Sigmoid colon (tissue), 7 donors: Measurements from ENCODE around the gene TMEM191B. TPM values are rescaled to one million over a fixed set of nuclear protein-coding genes. Genes with fewer than 3 reads are reported as not detected.
"Not testable (repeated sequence)": the region's sequence is repeated elsewhere in the genome, so short reads cannot be mapped to it uniquely, and the experiment has no call there.

Source experiments
- DNase-seq: peaks from one replicate; pipeline ENCODE4 v3.0.0-alpha.2; 2019
- H3K27ac ChIP-seq, 4 donors: fragments of 200-600 bp; sonication (generic); one replicate each; pipeline ENCODE4 v1.5.1; 2016 to 2019; ENCODE audit warnings: mild to moderate bottlenecking in 1 of 4
- H3K27me3 ChIP-seq, 3 donors: fragments of 200-600 bp; sonication (generic); one replicate each; pipeline ENCODE4 v1.5.1; 2019; ENCODE audit warnings: mild to moderate bottlenecking in 1 of 3
- H3K36me3 ChIP-seq, 4 donors: fragments of 200-600 bp; sonication (generic); one replicate each; pipeline ENCODE4 v1.5.1; 2016 to 2019
- H3K4me1 ChIP-seq, 4 donors: fragments of 200-600 bp; sonication (generic); one replicate each; pipeline ENCODE4 v1.5.1; 2017 to 2019
- H3K4me3 ChIP-seq, 4 donors: fragments of 200-600 bp; sonication (generic); one replicate each; pipeline ENCODE4 v1.5.1; 2017 to 2019; ENCODE audit warnings: mild to moderate bottlenecking in 2 of 4, moderate library complexity in 1 of 4
- H3K9me3 ChIP-seq, 4 donors: fragments of 200-600 bp in 3 of 4; sonication (generic) in 3 of 4; one replicate each; pipeline versions ENCODE4 v1.5.1 to v1.6.1; 2013 to 2019
- WGBS, 2 donors: extraction: QIAGEN DNeasy Blood & Tissue Kit; methylation state at CpG; one replicate each; pipeline ENCODE4 v1.1.7; 2013; 5-methylcytosine and 5-hydroxymethylcytosine counted together
- intact Hi-C: fragments of 100-400 bp; cut with DNase I; formaldehyde crosslinking; loops from one replicate; pipeline ENCODE4 v1.15.1; 2023
- polyA plus RNA-seq, 3 donors: library from polyadenylated mRNA; stranded (reverse); fragments of 200-250 nt; gene quantifications; one replicate each; pipeline ENCODE4 v1.2.3, GENCODE V29; 2013
- total RNA-seq, 4 donors: library from RNA; depleted of rRNA; stranded (reverse); fragments of >200 nt; gene quantifications; one replicate each; pipeline ENCODE4 v1.1.0, GENCODE V29; 2016
- donor health status: healthy with polysubstance abuse.
- donor health status: Bipolar disorder and iron deficiency.
- donor health status: healthy.

TMEM191B gene
- total and polyA plus RNA-seq, 7 donors: 0.36 to 6.6 (median 0.69) TPM; not detected in 2

GRCh38 chr22:18539994-18540393 is 12.4 kb downstream of the TMEM191B start:
- H3K27me3 ChIP-seq, H3K9me3 ChIP-seq, H3K27ac ChIP-seq, H3K4me1 ChIP-seq, intact Hi-C loops, DNase-seq, H3K4me3 ChIP-seq, H3K36me3 ChIP-seq: not testable (repeated sequence)
- 92 to 94% methylated on average over 5 of the region's 6 CpGs for WGBS, 2 donors

GRCh38 chr22:18543400-18543799 is 15.8 kb downstream of the TMEM191B start:
- H3K9me3 ChIP-seq, H3K4me1 ChIP-seq, H3K27me3 ChIP-seq, H3K27ac ChIP-seq, intact Hi-C loops, H3K4me3 ChIP-seq, DNase-seq, H3K36me3 ChIP-seq: not testable (repeated sequence)
- WGBS, 2 donors: 57% methylated on average over 1 of the region's 11 CpGs; no CpG with 5 or more reads in 1 of the 2 donors

- H3K9me3 ChIP-seq, H3K4me3 ChIP-seq, H3K36me3 ChIP-seq, H3K27ac ChIP-seq, H3K4me1 ChIP-seq, DNase-seq, H3K27me3 ChIP-seq, intact Hi-C loops: not testable (repeated sequence)
- WGBS, 2 donors: 87 to 89% methylated on average over 5 to 9 of the region's 13 CpGs
These were observed 17.0 kb downstream of the TMEM191B start for GRCh38 chr22:18544615-18545014.

- WGBS, 2 donors: 60 to 70% methylated on average over 9 of the region's 13 CpGs
These were observed 22.0 kb downstream of the TMEM191B start for GRCh38 chr22:18549458-18550179.

GRCh38 chr22:18551046-18551445 is 23.4 kb downstream of the TMEM191B start:
- H3K4me1 ChIP-seq, H3K4me3 ChIP-seq, H3K36me3 ChIP-seq, H3K27me3 ChIP-seq, intact Hi-C loops, H3K27ac ChIP-seq, H3K9me3 ChIP-seq, DNase-seq: not testable (repeated sequence)
- WGBS, 2 donors: 72 to 81% methylated on average over 2 of the region's 7 CpGs

More at GRCh38 chr22:18549458-18550179, 22.0 kb downstream of the TMEM191B start:
- H3K27me3 ChIP-seq, H3K27ac ChIP-seq, intact Hi-C loops, H3K9me3 ChIP-seq, H3K4me3 ChIP-seq, DNase-seq, H3K36me3 ChIP-seq, H3K4me1 ChIP-seq: not testable (repeated sequence)

- H3K36me3 ChIP-seq, H3K9me3 ChIP-seq, H3K27me3 ChIP-seq, DNase-seq, intact Hi-C loops, H3K4me1 ChIP-seq, H3K4me3 ChIP-seq, H3K27ac ChIP-seq: not testable (repeated sequence)
- 86% methylated on average over 2 of the region's 19 CpGs; no CpG with 5 or more reads in 1 of the 2 donors for WGBS, 2 donors
These were observed 25.4 kb downstream of the TMEM191B start for GRCh38 chr22:18552839-18553597.

GRCh38 chr22:18554280-18555256 is 27.0 kb downstream of the TMEM191B start:
- H3K4me1 ChIP-seq, intact Hi-C loops, H3K4me3 ChIP-seq, H3K27me3 ChIP-seq, H3K36me3 ChIP-seq, DNase-seq, H3K27ac ChIP-seq, H3K9me3 ChIP-seq: not testable (repeated sequence)
- no CpG with 5 or more reads among the region's 22 CpGs for WGBS, 2 donors

- intact Hi-C loops, DNase-seq, H3K36me3 ChIP-seq, H3K4me1 ChIP-seq, H3K9me3 ChIP-seq, H3K27me3 ChIP-seq, H3K4me3 ChIP-seq, H3K27ac ChIP-seq: not testable (repeated sequence)
- WGBS, 2 donors: no CpG with 5 or more reads among the region's 4 CpGs
These were observed 30.9 kb downstream of the TMEM191B start for GRCh38 chr22:18558516-18558915.

GRCh38 chr22:18558939-18559338 is 31.3 kb downstream of the TMEM191B start:
- H3K4me3 ChIP-seq, H3K27me3 ChIP-seq, intact Hi-C loops, H3K4me1 ChIP-seq, DNase-seq, H3K36me3 ChIP-seq, H3K27ac ChIP-seq, H3K9me3 ChIP-seq: not testable (repeated sequence)
- no CpG with 5 or more reads among the region's 6 CpGs for WGBS, 2 donors

GRCh38 chr22:18560099-18560974 is 32.7 kb downstream of the TMEM191B start:
- H3K9me3 ChIP-seq, intact Hi-C loops, H3K36me3 ChIP-seq, H3K27me3 ChIP-seq, H3K27ac ChIP-seq, H3K4me3 ChIP-seq, H3K4me1 ChIP-seq, DNase-seq: not testable (repeated sequence)
- no CpG with 5 or more reads among the region's 16 CpGs for WGBS, 2 donors

GRCh38 chr22:18570509-18571246 is 43.1 kb downstream of the TMEM191B start:
- H3K4me3 ChIP-seq, H3K27me3 ChIP-seq, H3K4me1 ChIP-seq, intact Hi-C loops, DNase-seq, H3K9me3 ChIP-seq, H3K27ac ChIP-seq, H3K36me3 ChIP-seq: not testable (repeated sequence)
- 46 to 55% methylated on average over 2 of the region's 16 CpGs for WGBS, 2 donors
